DND-41 (cell line): ENCODE measurements around the gene HTT.

Experiments
- ATAC-seq: fragments of 200-7000 bp; cut with Tn5 transposase; 3 replicates; pipeline ENCODE4 v1.9.1; 2021; ENCODE audit warnings: low read depth; ENCODE audit not compliant: insufficient read depth
- DNase-seq: peaks from one replicate; pipeline ENCODE4 v3.0.0-alpha.2; 2020
- H2AFZ ChIP-seq: 2 replicates; pipeline ENCODE4 v1.6.0; 2012; ENCODE audit warnings: low read depth, low read length
- H3K27ac ChIP-seq: 2 replicates; pipeline ENCODE4 v1.5.1; 2012; ENCODE audit warnings: low read length, inconsistent platforms
- H3K27me3 ChIP-seq: fragments of 200-600 bp; sonication (generic); 2 replicates; pipeline ENCODE4 v1.6.0; 2012; ENCODE audit warnings: low read length, mild to moderate bottlenecking, inconsistent platforms; ENCODE audit not compliant: insufficient read depth, poor library complexity
- H3K36me3 ChIP-seq: 2 replicates; pipeline ENCODE4 v1.5.1; 2012; ENCODE audit warnings: low read length, inconsistent platforms; ENCODE audit not compliant: insufficient read depth
- H3K4me1 ChIP-seq: 2 replicates; pipeline ENCODE4 v1.5.1; 2012; ENCODE audit warnings: mild to moderate bottlenecking, low read length; ENCODE audit not compliant: insufficient read depth
- H3K4me2 ChIP-seq: 2 replicates; pipeline ENCODE4 v1.6.0; 2012; ENCODE audit warnings: mild to moderate bottlenecking, moderate library complexity, low read length, inconsistent platforms; ENCODE audit not compliant: insufficient read depth
- H3K4me3 ChIP-seq, 2 experiments: fragments of 200-600 bp in 1 of 2; shearing (Covaris generic) in 1 of 2; 2 replicates each; pipeline ENCODE4 v1.5.1; 2012 to 2016; ENCODE audit warnings: inconsistent platforms in 2 of 2, low read length in 2 of 2, mild to moderate bottlenecking in 2 of 2, low read depth in 1 of 2, moderate library complexity in 1 of 2
- H3K79me2 ChIP-seq: 2 replicates; pipeline ENCODE4 v1.6.0; 2012; ENCODE audit warnings: low read length, inconsistent platforms; ENCODE audit not compliant: insufficient read depth
- H3K9ac ChIP-seq: 2 replicates; pipeline ENCODE4 v1.6.0; 2012; ENCODE audit warnings: low read depth, mild to moderate bottlenecking, inconsistent platforms, low read length, moderate library complexity
- H3K9me3 ChIP-seq: 2 replicates; pipeline ENCODE4 v1.5.1; 2012; ENCODE audit warnings: low read length, moderate library complexity, mild to moderate bottlenecking, inconsistent platforms; ENCODE audit not compliant: insufficient read depth, severe bottlenecking
- H4K20me1 ChIP-seq: 2 replicates; pipeline ENCODE4 v1.6.0; 2012; ENCODE audit warnings: low read length; ENCODE audit not compliant: insufficient read depth
- CTCF ChIP-seq: IDR thresholded peaks from 2 replicates; pipeline ENCODE4 v1.5.1; 2012; ENCODE audit warnings: borderline replicate concordance, low read length, moderate library complexity, mild to moderate bottlenecking; ENCODE audit not compliant: poor library complexity, severe bottlenecking; ENCODE audit errors: extremely low read depth
- EZH2 ChIP-seq: IDR thresholded peaks from 3 replicates; pipeline ENCODE4 v1.6.1; 2012; ENCODE audit warnings: borderline replicate concordance, low read depth, mild to moderate bottlenecking, moderate library complexity, low read length, inconsistent platforms; ENCODE audit not compliant: severe bottlenecking

HTT gene

GRCh38 chr4:3250956-3251690 is 176.6 kb downstream of the HTT start:
- Histone ChIP-seq H3K4me1 (no peaks in the 10 kb centered on the region), H3K9ac (no peak overlapping the region), H3K27ac (no peak overlapping the region), H3K36me3 (no peaks in the 10 kb centered on the region), H3K27me3 (no peaks in the 10 kb centered on the region), H4K20me1 (peaks cover 5% of the 10 kb centered on the region; the same call in 1 of the 2 replicates), H3K4me2 (no peak overlapping the region), H3K4me3 (no peak overlapping the region), H3K79me2 (no peaks in the 10 kb centered on the region), H3K9me3 (no peaks in the 10 kb centered on the region), H2AFZ (no peak overlapping the region)
- ATAC-seq (0 out of 3 replicates have a peak, but pooled peaks have one; percentile 23), DNase-seq (no peak)
- no peak for TF ChIP-seq EZH2
- TF ChIP-seq CTCF, result no peak

GRCh38 chr4:3251691-3252479 is 177.4 kb downstream of the HTT start:
- no peak overlapping the region for H3K9ac ChIP-seq

GRCh38 chr4:3252480-3252828 is 178.0 kb downstream of the HTT start:
- TF ChIP-seq CTCF (no peak), EZH2 (no peak)
- Histone ChIP-seq H4K20me1 (no peaks in the 10 kb centered on the region), H3K9me3 (no peaks in the 10 kb centered on the region), H3K9ac (no peak overlapping the region), H3K27me3 (no peaks in the 10 kb centered on the region), H3K79me2 (no peaks in the 10 kb centered on the region), H3K4me1 (no peaks in the 10 kb centered on the region), H3K27ac (no peak overlapping the region), H3K4me3 (no peak overlapping the region), H2AFZ (no peak overlapping the region), H3K36me3 (no peaks in the 10 kb centered on the region), H3K4me2 (no peak overlapping the region)
- DNase-seq, result no peak
- ATAC-seq, result no peak

More at GRCh38 chr4:3251691-3252479, 177.4 kb downstream of the HTT start:
- ATAC-seq (no peak), DNase-seq (no peak)
- Histone ChIP-seq H3K4me1 (no peaks in the 10 kb centered on the region), H3K79me2 (no peaks in the 10 kb centered on the region), H3K27me3 (no peaks in the 10 kb centered on the region), H3K9me3 (no peaks in the 10 kb centered on the region), H3K36me3 (no peaks in the 10 kb centered on the region), H3K27ac (no peak overlapping the region), H3K4me3 (no peak overlapping the region), H4K20me1 (no peaks in the 10 kb centered on the region), H2AFZ (no peak overlapping the region), H3K4me2 (no peak overlapping the region)
- TF ChIP-seq CTCF (no peak), EZH2 (no peak)
